ENCODE data around the gene PHC2.

PHC2 gene

GRCh38 chr1:33286451-33287185 is 144.3 kb downstream of the PHC2 start:
- Histone ChIP-seq H3F3A (ENCODE audit: insufficient read depth, low read length) (no peaks in the 10 kb centered on the region), H3K4me3 (ENCODE audit: low read depth, low read length, poor library complexity, severe bottlenecking) (no peak overlapping the region), H3K79me2 (ENCODE audit: insufficient read depth, low read length) (no peaks in the 10 kb centered on the region), H3K4me2 (ENCODE audit: low read length) (no peak overlapping the region), H3K36me3 (ENCODE audit: insufficient read depth, low read length) (no peaks in the 10 kb centered on the region), H3K9ac (ENCODE audit: low read length) (no peak overlapping the region), H3K9me3 (ENCODE audit: low read length) (no peaks in the 10 kb centered on the region), H3K9me2 (ENCODE audit: low read depth, low read length) (no peaks in the 10 kb centered on the region), H3K27ac (ENCODE audit: low read depth, low read length, poor library complexity, severe bottlenecking) (no peak overlapping the region), H2AFZ (ENCODE audit: low read length) (no peak overlapping the region), H3K4me1 (ENCODE audit: insufficient read depth, low read length, severe bottlenecking) (no peaks in the 10 kb centered on the region), H4K20me1 (ENCODE audit: insufficient read depth, low read length) (no peaks in the 10 kb centered on the region), H3K27me3 (ENCODE audit: insufficient read depth, low read length) (peaks cover 5% of the 10 kb centered on the region; the same call in 1 of the 2 replicates)
- TF ChIP-seq EZH2 (IDR thresholded peaks at IDR 0.05; ENCODE audit: borderline replicate concordance, low read length) (no peak), CTCF (IDR thresholded peaks at IDR 0.05; ENCODE audit: low read length) (no peak)

GRCh38 chr1:33284049-33284448 is 146.8 kb downstream of the PHC2 start:
- TF ChIP-seq CTCF (IDR thresholded peaks at IDR 0.05; ENCODE audit: low read length) (no peak), EZH2 (IDR thresholded peaks at IDR 0.05; ENCODE audit: borderline replicate concordance, low read length) (no peak)
- Histone ChIP-seq H3F3A (ENCODE audit: insufficient read depth, low read length) (no peaks in the 10 kb centered on the region), H3K9me2 (ENCODE audit: low read depth, low read length) (no peaks in the 10 kb centered on the region), H3K9me3 (ENCODE audit: low read length) (no peaks in the 10 kb centered on the region), H3K27ac (ENCODE audit: low read depth, low read length, poor library complexity, severe bottlenecking) (no peak overlapping the region), H2AFZ (ENCODE audit: low read length) (no peak overlapping the region), H3K4me3 (ENCODE audit: low read depth, low read length, poor library complexity, severe bottlenecking) (no peak overlapping the region), H3K27me3 (ENCODE audit: insufficient read depth, low read length) (peaks cover under 1% of the 10 kb centered on the region; the same call in 1 of the 2 replicates), H4K20me1 (ENCODE audit: insufficient read depth, low read length) (no peaks in the 10 kb centered on the region), H3K9ac (ENCODE audit: low read length) (no peak overlapping the region), H3K4me2 (ENCODE audit: low read length) (no peak overlapping the region), H3K4me1 (ENCODE audit: insufficient read depth, low read length, severe bottlenecking) (no peaks in the 10 kb centered on the region), H3K36me3 (ENCODE audit: insufficient read depth, low read length) (no peaks in the 10 kb centered on the region), H3K79me2 (ENCODE audit: insufficient read depth, low read length) (no peaks in the 10 kb centered on the region)

GRCh38 chr1:33282791-33283190 is 148.1 kb downstream of the PHC2 start:
- Histone ChIP-seq H3K36me3 (ENCODE audit: insufficient read depth, low read length) (no peaks in the 10 kb centered on the region), H3K4me2 (ENCODE audit: low read length) (no peak overlapping the region), H2AFZ (ENCODE audit: low read length) (no peak overlapping the region), H3K9me3 (ENCODE audit: low read length) (no peaks in the 10 kb centered on the region), H3K9me2 (ENCODE audit: low read depth, low read length) (no peaks in the 10 kb centered on the region), H3K4me1 (ENCODE audit: insufficient read depth, low read length, severe bottlenecking) (no peaks in the 10 kb centered on the region), H3K9ac (ENCODE audit: low read length) (no peak overlapping the region), H3K27ac (ENCODE audit: low read depth, low read length, poor library complexity, severe bottlenecking) (no peak overlapping the region), H3K27me3 (ENCODE audit: insufficient read depth, low read length) (no peaks in the 10 kb centered on the region), H3K4me3 (ENCODE audit: low read depth, low read length, poor library complexity, severe bottlenecking) (no peak overlapping the region), H4K20me1 (ENCODE audit: insufficient read depth, low read length) (no peaks in the 10 kb centered on the region), H3K79me2 (ENCODE audit: insufficient read depth, low read length) (no peaks in the 10 kb centered on the region), H3F3A (ENCODE audit: insufficient read depth, low read length) (no peaks in the 10 kb centered on the region)
- TF ChIP-seq EZH2 (IDR thresholded peaks at IDR 0.05; ENCODE audit: borderline replicate concordance, low read length) (no peak), CTCF (IDR thresholded peaks at IDR 0.05; ENCODE audit: low read length) (no peak)
